ENCODE data around the gene TMEM45A. TPM values are rescaled to one million over a fixed set of nuclear protein-coding genes. Genes with fewer than 3 reads are reported as not detected.

TMEM45A gene
- total and polyA plus RNA-seq, 2 donors (not counting 3 experiments of a cell fraction or from before 2014, with no cell fraction given): 5.6 to 8.6 TPM

DNA sequence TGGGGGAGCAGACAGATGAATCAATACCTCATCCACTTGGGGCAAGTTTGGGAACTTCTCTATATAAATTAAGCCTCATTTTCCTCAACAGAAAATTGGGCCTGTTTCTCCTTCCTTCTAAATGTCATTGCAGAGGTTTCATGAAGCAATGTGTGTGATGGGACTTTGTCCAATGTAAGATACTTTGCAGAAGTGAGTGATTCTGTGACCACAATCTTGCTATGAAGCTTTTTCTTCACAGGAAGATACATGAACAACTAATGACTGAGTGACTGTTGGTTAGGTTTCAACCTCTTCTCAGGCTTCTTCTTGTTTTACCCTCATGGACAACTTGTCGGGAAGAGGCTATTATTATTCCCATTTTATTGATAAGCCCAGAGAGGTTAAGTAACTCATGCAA is 11.0 kb downstream of the TMEM45A start:
- H3K4me3 ChIP-seq (replicated peaks in 1 of 3; ENCODE audit: insufficient read depth in 1 of 3, low read depth in 1 of 3, low read length in 3 of 3): no peak overlapping the region
- CTCF ChIA-PET: no interaction called here
- no peaks in the 10 kb centered on the region for H3K36me3 ChIP-seq (ENCODE audit: control insufficient read depth in 2 of 2, extremely low read depth in 1 of 2, insufficient read depth in 2 of 2, low read length in 2 of 2)
- dilution Hi-C loops (cut with MboI; ENCODE audit: extremely low pct_ligation_motif_present, low sequenced_read_pairs) (no loop called here), intact Hi-C loops (cut with micrococcal nuclease) (no loop called here)
- no peak overlapping the region for H2AFZ ChIP-seq (ENCODE audit: low read depth, low read length)
- no peaks in the 10 kb centered on the region for H3K79me2 ChIP-seq (ENCODE audit: control insufficient read depth, insufficient read depth, low read length)
- H3K27ac ChIP-seq (ENCODE audit: insufficient read depth, low read depth, low read length): no peak overlapping the region
- no peaks in the 10 kb centered on the region for H4K20me1 ChIP-seq (replicated peaks; ENCODE audit: control insufficient read depth, extremely low read depth, insufficient read depth, low read length)
- POLR2A ChIA-PET: no interaction called here
- no peak overlapping the region for H3K9ac ChIP-seq (replicated peaks; ENCODE audit: extremely low read depth, insufficient read depth, low read length)
- TF ChIP-seq, protein P1, sequence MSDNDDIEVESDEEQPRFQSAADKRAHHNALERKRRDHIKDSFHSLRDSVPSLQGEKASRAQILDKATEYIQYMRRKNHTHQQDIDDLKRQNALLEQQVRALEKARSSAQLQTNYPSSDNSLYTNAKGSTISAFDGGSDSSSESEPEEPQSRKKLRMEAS (IDR thresholded peaks at IDR 0.05; ENCODE audit: insufficient read depth, insufficient read length): no peak
- TF ChIP-seq GATA2 (IDR thresholded peaks at IDR 0.05; ENCODE audit: insufficient read depth, insufficient read length, low read depth, low read length) (no peak), FOS (IDR thresholded peaks at IDR 0.05; ENCODE audit: borderline replicate concordance, insufficient read depth, low read length) (no peak), MYC (IDR thresholded peaks at IDR 0.05; ENCODE audit: low read depth, low read length) (no peak), JUN (IDR thresholded peaks at IDR 0.05; ENCODE audit: borderline replicate concordance, insufficient read depth, insufficient read length, low read depth) (no peak), POLR2A (IDR thresholded peaks at IDR 0.05; ENCODE audit: low read depth, low read length) (no peak), POLR2AphosphoS5 (IDR thresholded peaks at IDR 0.05; ENCODE audit: insufficient read depth, low read depth, low read length) (no peak), EZH2 (IDR thresholded peaks at IDR 0.05; ENCODE audit: borderline replicate concordance, low read depth, low read length, severe bottlenecking) (no peak), CTCF (IDR thresholded peaks at IDR 0.05; ENCODE audit: extremely low read depth in 1 of 2, insufficient read depth in 1 of 2, low read depth in 1 of 2, low read length in 2 of 2) (no peak)
- DNase-seq (ENCODE audit: low read depth, low spot score) (no peak), FAIRE-seq (no peak)
- no TSS peak for BruUV-seq (replicated peaks)
- H3K4me2 ChIP-seq (ENCODE audit: insufficient read depth, low read length): no peak overlapping the region
- H3K9me3 ChIP-seq (replicated peaks; ENCODE audit: control insufficient read depth, insufficient read depth, low read length): no peaks in the 10 kb centered on the region
- H3K27me3 ChIP-seq (ENCODE audit: control insufficient read depth in 2 of 2, insufficient read depth in 2 of 2, low read length in 2 of 2): peaks cover 0 to 3% of the 10 kb centered on the region in 2 experiments
- no peaks in the 10 kb centered on the region for H3K9me1 ChIP-seq (replicated peaks; ENCODE audit: control insufficient read depth, extremely low read depth, insufficient read depth, low read length)
- H3K4me1 ChIP-seq (ENCODE audit: control insufficient read depth, extremely low read depth, insufficient read depth, low read length): no peaks in the 10 kb centered on the region
